ENCODE data around the gene PACRG.

PACRG gene

GRCh38 chr6:163337958-163338357, 610.2 kb downstream of the PACRG start:
- WGBS: 93% methylated on average over 3 of the region's 3 CpGs

GRCh38 chr6:163338671-163339405, 611.1 kb downstream of the PACRG start:
- Histone ChIP-seq H3K4me1 (ENCODE audit: control insufficient read depth, insufficient read depth, low read depth, low read length) (peaks cover 4% of the 10 kb centered on the region), H2BK5ac (ENCODE audit: low read depth, low read length, poor library complexity, severe bottlenecking) (no peak overlapping the region), H3K14ac (ENCODE audit: low read length in 2 of 2) (no peak overlapping the region), H3K9me3 (ENCODE audit: control insufficient read depth, low read length) (no peaks in the 10 kb centered on the region), H3K18ac (ENCODE audit: low read depth in 1 of 2, low read length in 2 of 2) (no peak overlapping the region), H3K23ac (ENCODE audit: low read length in 2 of 2) (no peak overlapping the region), H2AK5ac (ENCODE audit: low read length, severe bottlenecking) (no peak overlapping the region), H2BK120ac (ENCODE audit: low read depth, low read length) (no peak overlapping the region), H2BK15ac (ENCODE audit: low read depth, poor library complexity, severe bottlenecking) (no peak overlapping the region), H2BK12ac (ENCODE audit: low read length in 2 of 2) (no peak overlapping the region), H2AFZ (ENCODE audit: low read depth, low read length) (no peak overlapping the region), H3K36me3 (ENCODE audit: control insufficient read depth in 1 of 2, insufficient read depth in 2 of 2, low read depth in 1 of 2, low read length in 2 of 2) (no peaks in the 10 kb centered on the region), H3K4ac (ENCODE audit: low read depth in 1 of 2, low read length in 2 of 2) (no peak overlapping the region), H4K91ac (ENCODE audit: low read length) (no peak overlapping the region), H3K79me1 (replicated peaks; ENCODE audit: low read length, poor library complexity, severe bottlenecking) (no peaks in the 10 kb centered on the region), H3K4me3 (ENCODE audit: insufficient read depth in 1 of 2, low read depth in 1 of 2, low read length in 2 of 2) (no peak overlapping the region), H3K27me3 (ENCODE audit: control insufficient read depth in 1 of 2, insufficient read depth in 1 of 2, low read length in 2 of 2) (no peaks in the 10 kb centered on the region), H3K4me2 (ENCODE audit: low read length, poor library complexity, severe bottlenecking) (no peak overlapping the region), H4K8ac (ENCODE audit: low read length) (peak overlapping the region; percentile 2), H3K9ac (ENCODE audit: low read length) (peak overlapping the region; percentile 17), H3K27ac (ENCODE audit: low read length, poor library complexity, severe bottlenecking) (no peak overlapping the region)
- WGBS: 77% methylated on average over 12 of the region's 12 CpGs
- DNase-seq: peak; percentile 82

More at GRCh38 chr6:163337958-163338357, 610.2 kb downstream of the PACRG start:
- Histone ChIP-seq H3K4me3 (ENCODE audit: insufficient read depth in 1 of 2, low read depth in 1 of 2, low read length in 2 of 2) (no peak overlapping the region), H3K36me3 (ENCODE audit: control insufficient read depth in 1 of 2, insufficient read depth in 2 of 2, low read depth in 1 of 2, low read length in 2 of 2) (no peaks in the 10 kb centered on the region), H3K9me3 (ENCODE audit: control insufficient read depth, low read length) (no peaks in the 10 kb centered on the region), H2AFZ (ENCODE audit: low read depth, low read length) (no peak overlapping the region), H4K91ac (ENCODE audit: low read length) (no peak overlapping the region), H4K8ac (ENCODE audit: low read length) (no peak overlapping the region), H2BK15ac (ENCODE audit: low read depth, poor library complexity, severe bottlenecking) (no peak overlapping the region), H2BK5ac (ENCODE audit: low read depth, low read length, poor library complexity, severe bottlenecking) (no peak overlapping the region), H3K79me1 (replicated peaks; ENCODE audit: low read length, poor library complexity, severe bottlenecking) (no peaks in the 10 kb centered on the region), H3K4me1 (ENCODE audit: control insufficient read depth, insufficient read depth, low read depth, low read length) (peaks cover 4% of the 10 kb centered on the region), H2BK12ac (ENCODE audit: low read length in 2 of 2) (peak overlapping the region in 1 of 2 experiments; percentile 74), H3K18ac (ENCODE audit: low read depth in 1 of 2, low read length in 2 of 2) (no peak overlapping the region), H3K27ac (ENCODE audit: low read length, poor library complexity, severe bottlenecking) (no peak overlapping the region), H3K4me2 (ENCODE audit: low read length, poor library complexity, severe bottlenecking) (no peak overlapping the region), H2AK5ac (ENCODE audit: low read length, severe bottlenecking) (peak overlapping the region; percentile 39), H3K9ac (ENCODE audit: low read length) (no peak overlapping the region), H3K27me3 (ENCODE audit: control insufficient read depth in 1 of 2, insufficient read depth in 1 of 2, low read length in 2 of 2) (no peaks in the 10 kb centered on the region), H3K4ac (ENCODE audit: low read depth in 1 of 2, low read length in 2 of 2) (no peak overlapping the region), H2BK120ac (ENCODE audit: low read depth, low read length) (no peak overlapping the region), H3K14ac (ENCODE audit: low read length in 2 of 2) (no peak overlapping the region), H3K23ac (ENCODE audit: low read length in 2 of 2) (no peak overlapping the region)
- no peak for DNase-seq

- no peak overlapping the region for H3K23ac ChIP-seq (ENCODE audit: low read length in 2 of 2)
- WGBS: 100% methylated on average over 3 of the region's 5 CpGs
- no peak overlapping the region for H3K4me2 ChIP-seq (ENCODE audit: low read length, poor library complexity, severe bottlenecking)
Measured at GRCh38 chr6:163339466-163339865, 611.7 kb downstream of the PACRG start.

GRCh38 chr6:163340201-163340887, 612.6 kb downstream of the PACRG start:
- no peak overlapping the region for H2AK5ac ChIP-seq (ENCODE audit: low read length, severe bottlenecking)
- no peak for DNase-seq
- H2BK12ac ChIP-seq (ENCODE audit: low read length in 2 of 2): peak overlapping the region in 1 of 2 experiments; percentile 44
- H3K27ac ChIP-seq (ENCODE audit: low read length, poor library complexity, severe bottlenecking): no peak overlapping the region
- no peak overlapping the region for H2BK15ac ChIP-seq (ENCODE audit: low read depth, poor library complexity, severe bottlenecking)
- peaks cover 4% of the 10 kb centered on the region for H3K4me1 ChIP-seq (ENCODE audit: control insufficient read depth, insufficient read depth, low read depth, low read length)
- no peaks in the 10 kb centered on the region for H3K9me3 ChIP-seq (ENCODE audit: control insufficient read depth, low read length)
- no peaks in the 10 kb centered on the region for H3K79me1 ChIP-seq (replicated peaks; ENCODE audit: low read length, poor library complexity, severe bottlenecking)
- H3K9ac ChIP-seq (ENCODE audit: low read length): no peak overlapping the region
- H3K4me3 ChIP-seq (ENCODE audit: insufficient read depth in 1 of 2, low read depth in 1 of 2, low read length in 2 of 2): no peak overlapping the region
- H3K18ac ChIP-seq (ENCODE audit: low read depth in 1 of 2, low read length in 2 of 2): no peak overlapping the region
- H3K4me2 ChIP-seq (ENCODE audit: low read length, poor library complexity, severe bottlenecking): no peak overlapping the region
- H3K36me3 ChIP-seq (ENCODE audit: control insufficient read depth in 1 of 2, insufficient read depth in 2 of 2, low read depth in 1 of 2, low read length in 2 of 2): no peaks in the 10 kb centered on the region
- H4K91ac ChIP-seq (ENCODE audit: low read length): no peak overlapping the region
- H2BK120ac ChIP-seq (ENCODE audit: low read depth, low read length): no peak overlapping the region
- 93% methylated on average over 17 of the region's 19 CpGs for WGBS
- H2BK5ac ChIP-seq (ENCODE audit: low read depth, low read length, poor library complexity, severe bottlenecking): no peak overlapping the region
- no peak overlapping the region for H3K14ac ChIP-seq (ENCODE audit: low read length in 2 of 2)
- H3K4ac ChIP-seq (ENCODE audit: low read depth in 1 of 2, low read length in 2 of 2): no peak overlapping the region
- H4K8ac ChIP-seq (ENCODE audit: low read length): no peak overlapping the region
- H3K27me3 ChIP-seq (ENCODE audit: control insufficient read depth in 1 of 2, insufficient read depth in 1 of 2, low read length in 2 of 2): no peaks in the 10 kb centered on the region
- H2AFZ ChIP-seq (ENCODE audit: low read depth, low read length): no peak overlapping the region
- H3K23ac ChIP-seq (ENCODE audit: low read length in 2 of 2): no peak overlapping the region

More at GRCh38 chr6:163339466-163339865, 611.7 kb downstream of the PACRG start:
- H3K4ac ChIP-seq (ENCODE audit: low read depth in 1 of 2, low read length in 2 of 2): no peak overlapping the region
- no peak overlapping the region for H2BK12ac ChIP-seq (ENCODE audit: low read length in 2 of 2)
- H2BK120ac ChIP-seq (ENCODE audit: low read depth, low read length): no peak overlapping the region
- DNase-seq: no peak
- no peak overlapping the region for H2BK15ac ChIP-seq (ENCODE audit: low read depth, poor library complexity, severe bottlenecking)
- H3K79me1 ChIP-seq (replicated peaks; ENCODE audit: low read length, poor library complexity, severe bottlenecking): no peaks in the 10 kb centered on the region
- no peak overlapping the region for H3K18ac ChIP-seq (ENCODE audit: low read depth in 1 of 2, low read length in 2 of 2)
- H3K9ac ChIP-seq (ENCODE audit: low read length): peak overlapping the region; percentile 17
- H2AK5ac ChIP-seq (ENCODE audit: low read length, severe bottlenecking): no peak overlapping the region
- no peaks in the 10 kb centered on the region for H3K9me3 ChIP-seq (ENCODE audit: control insufficient read depth, low read length)
- no peaks in the 10 kb centered on the region for H3K27me3 ChIP-seq (ENCODE audit: control insufficient read depth in 1 of 2, insufficient read depth in 1 of 2, low read length in 2 of 2)
- H3K4me1 ChIP-seq (ENCODE audit: control insufficient read depth, insufficient read depth, low read depth, low read length): peaks cover 4% of the 10 kb centered on the region
- no peak overlapping the region for H2BK5ac ChIP-seq (ENCODE audit: low read depth, low read length, poor library complexity, severe bottlenecking)
- H2AFZ ChIP-seq (ENCODE audit: low read depth, low read length): no peak overlapping the region
- no peak overlapping the region for H4K91ac ChIP-seq (ENCODE audit: low read length)
- no peak overlapping the region for H3K14ac ChIP-seq (ENCODE audit: low read length in 2 of 2)
- H3K27ac ChIP-seq (ENCODE audit: low read length, poor library complexity, severe bottlenecking): no peak overlapping the region
- no peaks in the 10 kb centered on the region for H3K36me3 ChIP-seq (ENCODE audit: control insufficient read depth in 1 of 2, insufficient read depth in 2 of 2, low read depth in 1 of 2, low read length in 2 of 2)
- no peak overlapping the region for H3K4me3 ChIP-seq (ENCODE audit: insufficient read depth in 1 of 2, low read depth in 1 of 2, low read length in 2 of 2)
- no peak overlapping the region for H4K8ac ChIP-seq (ENCODE audit: low read length)
